Measurements from ENCODE around the gene SPRN.
"Not testable (repeated sequence)": the region's sequence is repeated elsewhere in the genome, so short reads cannot be mapped to it uniquely, and the experiment has no call there.

Gene SPRN

GRCh38 chr10:133379152-133379800, 45.1 kb downstream of the SPRN start, which contains the start of gene PAOX:
Gene PAOX, plus strand, starts transcription at chr10:133379262. Its CDS starts 55 bp downstream, at chr10:133379317.
- TF ChIP-seq, protein P1, sequence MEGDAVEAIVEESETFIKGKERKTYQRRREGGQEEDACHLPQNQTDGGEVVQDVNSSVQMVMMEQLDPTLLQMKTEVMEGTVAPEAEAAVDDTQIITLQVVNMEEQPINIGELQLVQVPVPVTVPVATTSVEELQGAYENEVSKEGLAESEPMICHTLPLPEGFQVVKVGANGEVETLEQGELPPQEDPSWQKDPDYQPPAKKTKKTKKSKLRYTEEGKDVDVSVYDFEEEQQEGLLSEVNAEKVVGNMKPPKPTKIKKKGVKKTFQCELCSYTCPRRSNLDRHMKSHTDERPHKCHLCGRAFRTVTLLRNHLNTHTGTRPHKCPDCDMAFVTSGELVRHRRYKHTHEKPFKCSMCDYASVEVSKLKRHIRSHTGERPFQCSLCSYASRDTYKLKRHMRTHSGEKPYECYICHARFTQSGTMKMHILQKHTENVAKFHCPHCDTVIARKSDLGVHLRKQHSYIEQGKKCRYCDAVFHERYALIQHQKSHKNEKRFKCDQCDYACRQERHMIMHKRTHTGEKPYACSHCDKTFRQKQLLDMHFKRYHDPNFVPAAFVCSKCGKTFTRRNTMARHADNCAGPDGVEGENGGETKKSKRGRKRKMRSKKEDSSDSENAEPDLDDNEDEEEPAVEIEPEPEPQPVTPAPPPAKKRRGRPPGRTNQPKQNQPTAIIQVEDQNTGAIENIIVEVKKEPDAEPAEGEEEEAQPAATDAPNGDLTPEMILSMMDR (IDR thresholded peaks at IDR 0.05; ENCODE audit: low read depth, low read length, missing control alignments) = no peak
- no peak for DNase-seq (ENCODE audit: low read depth)
- H3K4me3 ChIP-seq (ENCODE audit: low read depth, low read length) = peak within 1 kb of the TSS; percentile 75

DNA sequence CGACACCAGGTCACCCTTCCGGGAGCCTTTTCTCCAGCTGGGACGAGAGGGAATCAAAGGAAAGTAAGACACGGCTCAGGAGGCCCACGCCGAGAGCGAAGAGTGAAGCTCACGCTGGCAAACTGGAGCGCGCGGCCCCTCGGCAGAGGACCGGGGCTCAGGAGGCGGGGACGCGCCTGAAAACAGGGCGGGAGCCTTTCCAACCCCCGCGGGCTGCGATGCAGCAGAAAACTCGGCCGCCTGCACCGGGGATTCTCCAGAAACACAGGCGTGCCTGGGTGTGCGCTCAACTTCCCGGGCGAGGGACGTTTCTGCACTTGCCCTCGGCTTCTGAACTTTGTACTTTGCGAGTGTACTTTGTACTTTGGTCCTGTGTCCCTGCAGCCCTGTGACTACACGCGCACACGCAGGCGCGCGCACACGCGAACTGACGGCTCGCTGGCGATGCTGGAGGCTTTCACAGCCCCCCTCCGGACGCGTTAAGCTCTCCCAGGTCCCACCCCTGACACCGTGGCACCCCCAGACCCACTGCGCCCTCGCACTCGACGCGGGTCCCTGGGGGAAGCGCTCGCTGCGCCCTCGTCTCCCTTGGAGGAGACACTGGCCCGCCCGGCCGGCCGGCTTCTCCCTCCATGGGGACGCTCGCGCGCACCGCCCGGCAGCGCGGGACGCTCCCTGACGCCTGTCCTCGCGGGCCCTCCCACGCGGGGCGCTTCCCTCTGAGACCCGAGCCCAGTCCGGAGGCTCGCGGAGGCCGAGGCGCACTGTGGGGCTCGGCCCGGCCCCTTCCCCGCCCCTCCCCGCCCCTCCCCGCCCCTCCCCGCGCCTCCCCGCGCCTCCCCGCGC, 46.0 kb downstream of the SPRN start:
- peak overlapping the region; percentile 69 for H3K4me3 ChIP-seq (ENCODE audit: low read depth, low read length)
- no peak for DNase-seq (ENCODE audit: low read depth)
- TF ChIP-seq, protein P1 (IDR thresholded peaks at IDR 0.05; ENCODE audit: low read depth, low read length, missing control alignments) = no peak

- peak overlapping the region; percentile 69 for H3K4me3 ChIP-seq (ENCODE audit: low read depth, low read length)
- DNase-seq (ENCODE audit: low read depth) = no peak
- TF ChIP-seq, protein P1 (IDR thresholded peaks at IDR 0.05; ENCODE audit: low read depth, low read length, missing control alignments) = no peak
Measured at GRCh38 chr10:133377818-133378250, 46.6 kb downstream of the SPRN start.

GRCh38 chr10:133377025-133377817, 47.2 kb downstream of the SPRN start:
- DNase-seq (ENCODE audit: low read depth) = no peak
- H3K4me3 ChIP-seq (ENCODE audit: low read depth, low read length) = no peak overlapping the region
- TF ChIP-seq, protein P1 (IDR thresholded peaks at IDR 0.05; ENCODE audit: low read depth, low read length, missing control alignments) = no peak

DNA sequence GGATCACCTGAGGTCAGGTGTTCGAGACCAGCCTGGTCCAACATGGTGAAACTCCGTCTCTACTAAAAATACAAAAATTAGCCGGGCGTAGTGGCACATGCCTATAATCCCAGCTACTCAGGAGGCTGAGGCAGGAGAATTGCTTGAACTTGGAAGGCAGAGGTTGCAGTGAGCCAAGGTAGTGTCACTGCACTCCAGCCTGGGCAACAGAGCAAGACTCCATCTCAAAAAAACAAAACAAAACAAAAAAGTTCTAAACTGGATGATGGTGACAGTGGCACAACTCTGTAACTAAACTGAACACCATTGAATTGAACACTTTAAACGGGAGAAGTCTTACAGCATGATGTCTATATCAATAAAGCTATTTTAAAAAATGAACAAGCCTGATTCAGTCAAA, 48.2 kb downstream of the SPRN start:
- not testable (repeated sequence) for DNase-seq (ENCODE audit: low read depth); H3K4me3 ChIP-seq (ENCODE audit: low read depth, low read length)

DNA sequence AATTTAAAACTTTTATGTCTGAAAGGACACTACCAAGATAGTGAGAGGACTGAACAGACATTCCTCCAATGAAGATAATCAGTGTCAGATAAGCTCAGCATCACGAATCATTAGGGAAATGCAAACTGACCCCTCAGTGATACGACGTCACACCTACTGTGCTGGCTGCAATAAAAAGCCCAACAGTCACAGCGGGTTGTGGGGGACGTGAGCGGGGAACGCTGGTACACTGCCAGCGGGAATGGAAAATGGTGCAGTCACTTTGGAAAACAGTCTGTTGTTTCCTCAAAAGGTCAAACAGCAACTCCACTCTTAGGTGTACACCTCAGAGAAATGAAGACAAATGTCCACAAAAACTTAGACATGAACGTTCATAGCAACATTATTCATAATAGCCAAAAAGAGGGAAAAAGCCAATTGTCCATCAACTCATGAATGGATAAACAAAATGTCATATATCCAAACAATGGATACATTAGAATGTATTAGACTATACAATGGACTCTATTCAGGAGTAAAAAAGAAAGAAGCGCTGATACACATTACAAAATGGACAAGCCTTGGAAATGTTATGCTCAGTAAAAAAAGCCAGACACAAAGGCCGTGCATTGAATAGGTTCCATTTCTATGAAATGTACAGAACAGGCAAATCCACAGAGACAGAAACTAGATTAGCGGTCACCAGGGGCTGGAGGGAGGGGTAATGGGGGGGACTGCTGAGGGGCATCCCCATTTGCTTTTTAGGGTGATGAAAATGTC, 48.9 kb downstream of the SPRN start:
- no peak overlapping the region for H3K4me3 ChIP-seq (ENCODE audit: low read depth, low read length)
- no peak for DNase-seq (ENCODE audit: low read depth)
- TF ChIP-seq, protein P1 (IDR thresholded peaks at IDR 0.05; ENCODE audit: low read depth, low read length, missing control alignments) = no peak

Data from GM12864 (cell line).